Uterus (tissue), 2 donors: ENCODE measurements around the gene MRPL52.

Experiments
- CTCF ChIP-seq, 4 experiments: fragments of 200-600 bp in 2 of 4; fragments of 450-650 bp in 2 of 4; sonication (generic) in 2 of 4; IDR thresholded peaks; one replicate each; pipeline ENCODE4 v1.5.1; 2016 to 2019; ENCODE audit warnings: antibody characterized with exemption in 4 of 4, mild to moderate bottlenecking in 2 of 4, moderate library complexity in 1 of 4
- POLR2A ChIP-seq, 2 donors: fragments of 450-650 bp; IDR thresholded peaks; one replicate each; pipeline ENCODE4 v1.6.1; 2016; ENCODE audit warnings: antibody characterized with exemption in 2 of 2, mild to moderate bottlenecking in 1 of 2, moderate library complexity in 1 of 2

DNA sequence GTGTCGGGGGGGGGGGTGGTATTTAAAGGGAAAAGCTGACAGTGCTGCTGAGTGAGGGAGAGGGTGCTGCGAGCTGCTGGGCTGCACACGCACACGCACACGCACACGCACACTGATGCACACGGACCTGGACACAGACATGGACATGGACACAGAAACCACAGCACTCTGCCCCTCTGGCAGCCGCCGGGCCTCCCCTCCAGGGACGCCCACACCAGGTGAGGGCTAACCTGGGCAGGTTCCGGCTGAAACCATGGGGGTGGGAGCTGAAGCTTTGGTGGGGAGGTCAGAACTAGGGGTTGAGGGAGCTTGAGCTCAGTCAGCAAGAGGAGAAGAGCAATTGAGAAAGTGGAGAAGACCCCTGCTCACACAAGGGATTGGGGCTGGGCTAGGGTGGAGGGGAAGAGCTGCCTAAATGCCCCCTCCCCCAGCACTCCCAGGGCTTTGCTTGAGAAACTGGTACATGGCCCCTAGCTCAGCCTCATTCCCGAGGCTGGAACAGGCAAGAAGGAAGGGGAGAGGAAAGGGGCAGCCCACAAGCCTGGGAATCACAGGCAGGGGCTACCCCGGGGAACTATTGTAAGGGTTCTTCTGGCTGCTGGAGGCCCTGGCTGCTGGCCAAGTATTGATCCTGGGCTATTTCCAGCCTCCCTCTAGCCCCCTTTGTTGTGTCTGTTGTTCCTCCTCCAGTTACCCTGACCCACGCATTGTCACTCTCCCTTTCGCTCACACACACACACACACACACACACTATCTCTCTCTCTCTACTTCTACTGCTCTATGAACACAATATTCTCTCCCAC, 53.7 kb downstream of the MRPL52 start, which contains the start of gene REM2:
- TF ChIP-seq CTCF (IDR thresholded peaks at IDR 0.05) (no peak), POLR2A (IDR thresholded peaks at IDR 0.05) (no peak)
